Type B pancreatic cell (in vitro differentiated cells): ENCODE results near the gene DDX6. TPM values are rescaled to one million over a fixed set of nuclear protein-coding genes. Genes with fewer than 3 reads are reported as not detected.

Experiments used
- DNase-seq: peaks from one replicate; pipeline ENCODE4 v3.0.0; 2021; ENCODE audit warnings: mixed read lengths; ENCODE audit not compliant: unreplicated experiment; ENCODE audit errors: extremely low spot score
- H3K27ac Mint-ChIP-seq: 2 replicates; pipeline ENCODE4 v1.8.0; 2021; ENCODE audit warnings: mild to moderate bottlenecking, mixed read lengths
- H3K27me3 Mint-ChIP-seq: 2 replicates; pipeline ENCODE4 v1.8.0; 2021; ENCODE audit warnings: mixed read lengths
- H3K36me3 Mint-ChIP-seq: 2 replicates; pipeline ENCODE4 v1.8.0; 2021; ENCODE audit warnings: mixed read lengths
- H3K4me1 Mint-ChIP-seq: one replicate; pipeline ENCODE4 v1.8.0; 2021; ENCODE audit warnings: mixed read lengths; ENCODE audit not compliant: unreplicated experiment
- H3K4me3 Mint-ChIP-seq: 2 replicates; pipeline ENCODE4 v1.8.0; 2021; ENCODE audit warnings: mild to moderate bottlenecking, mixed read lengths
- H3K9me3 Mint-ChIP-seq: 2 replicates; pipeline ENCODE4 v1.8.0; 2021; ENCODE audit warnings: mixed read lengths
- total RNA-seq: library from RNA; stranded (reverse); gene quantifications from 2 replicates; pipeline ENCODE4 v1.2.1, GENCODE V29; 2021; ENCODE audit warnings: low replicate concordance
- TF ChIP-seq, protein P1 (sequence below): fragments of 200-600 bp; sonication (generic); conservative IDR thresholded peaks from 2 replicates; pipeline ENCODE4 v1.5.0; 2021; ENCODE audit warnings: antibody characterized with exemption, mild to moderate bottlenecking

DDX6 gene
- total RNA-seq, 1 donor from 2014 or later: 183 TPM

- DNase-seq: no peak
- H3K27me3 Mint-ChIP-seq: peaks cover 26% of the 10 kb centered on the region
- TF ChIP-seq, protein P1, sequence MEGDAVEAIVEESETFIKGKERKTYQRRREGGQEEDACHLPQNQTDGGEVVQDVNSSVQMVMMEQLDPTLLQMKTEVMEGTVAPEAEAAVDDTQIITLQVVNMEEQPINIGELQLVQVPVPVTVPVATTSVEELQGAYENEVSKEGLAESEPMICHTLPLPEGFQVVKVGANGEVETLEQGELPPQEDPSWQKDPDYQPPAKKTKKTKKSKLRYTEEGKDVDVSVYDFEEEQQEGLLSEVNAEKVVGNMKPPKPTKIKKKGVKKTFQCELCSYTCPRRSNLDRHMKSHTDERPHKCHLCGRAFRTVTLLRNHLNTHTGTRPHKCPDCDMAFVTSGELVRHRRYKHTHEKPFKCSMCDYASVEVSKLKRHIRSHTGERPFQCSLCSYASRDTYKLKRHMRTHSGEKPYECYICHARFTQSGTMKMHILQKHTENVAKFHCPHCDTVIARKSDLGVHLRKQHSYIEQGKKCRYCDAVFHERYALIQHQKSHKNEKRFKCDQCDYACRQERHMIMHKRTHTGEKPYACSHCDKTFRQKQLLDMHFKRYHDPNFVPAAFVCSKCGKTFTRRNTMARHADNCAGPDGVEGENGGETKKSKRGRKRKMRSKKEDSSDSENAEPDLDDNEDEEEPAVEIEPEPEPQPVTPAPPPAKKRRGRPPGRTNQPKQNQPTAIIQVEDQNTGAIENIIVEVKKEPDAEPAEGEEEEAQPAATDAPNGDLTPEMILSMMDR: no peak
- H3K9me3 Mint-ChIP-seq: peaks cover 8% of the 10 kb centered on the region
- H3K36me3 Mint-ChIP-seq: no peaks in the 10 kb centered on the region
- H3K27ac Mint-ChIP-seq: no peak overlapping the region
- H3K4me1 Mint-ChIP-seq: no peaks in the 10 kb centered on the region
- no peak overlapping the region for H3K4me3 Mint-ChIP-seq
Measured at GRCh38 chr11:118807800-118808778, 17.1 kb upstream of the DDX6 start.

GRCh38 chr11:118806400-118806799, 15.4 kb upstream of the DDX6 start:
- H3K4me1 Mint-ChIP-seq: no peaks in the 10 kb centered on the region
- TF ChIP-seq, protein P1: no peak
- H3K27ac Mint-ChIP-seq: no peak overlapping the region
- no peak overlapping the region for H3K4me3 Mint-ChIP-seq
- DNase-seq: no peak
- peaks cover 23% of the 10 kb centered on the region for H3K27me3 Mint-ChIP-seq
- H3K36me3 Mint-ChIP-seq: no peaks in the 10 kb centered on the region
- peaks cover 8% of the 10 kb centered on the region for H3K9me3 Mint-ChIP-seq

DNA sequence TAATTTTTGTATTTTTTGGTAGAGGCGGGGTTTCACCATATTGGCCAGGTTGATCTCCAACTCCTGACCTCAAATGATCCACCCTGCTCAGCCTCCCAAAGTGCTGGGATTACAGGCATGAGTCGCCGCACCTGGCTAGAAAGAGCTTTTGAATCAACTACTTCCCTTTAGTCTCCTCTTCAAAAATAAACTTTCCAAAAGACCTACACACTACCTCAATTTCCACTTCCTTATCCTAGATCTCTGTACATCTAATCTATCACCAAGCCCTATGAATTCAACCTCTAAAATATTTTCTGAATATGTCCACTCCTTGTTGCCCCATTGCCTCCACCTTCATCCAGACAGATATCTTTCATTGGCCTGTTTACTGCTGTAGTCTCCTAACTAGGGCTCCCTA, 13.1 kb upstream of the DDX6 start:
- H3K4me1 Mint-ChIP-seq: no peaks in the 10 kb centered on the region
- peaks cover 8% of the 10 kb centered on the region for H3K9me3 Mint-ChIP-seq
- no peak for DNase-seq
- H3K27me3 Mint-ChIP-seq: peaks cover 18% of the 10 kb centered on the region
- no peak overlapping the region for H3K4me3 Mint-ChIP-seq
- H3K36me3 Mint-ChIP-seq: no peaks in the 10 kb centered on the region
- H3K27ac Mint-ChIP-seq: no peak overlapping the region
- TF ChIP-seq, protein P1: no peak

DNA sequence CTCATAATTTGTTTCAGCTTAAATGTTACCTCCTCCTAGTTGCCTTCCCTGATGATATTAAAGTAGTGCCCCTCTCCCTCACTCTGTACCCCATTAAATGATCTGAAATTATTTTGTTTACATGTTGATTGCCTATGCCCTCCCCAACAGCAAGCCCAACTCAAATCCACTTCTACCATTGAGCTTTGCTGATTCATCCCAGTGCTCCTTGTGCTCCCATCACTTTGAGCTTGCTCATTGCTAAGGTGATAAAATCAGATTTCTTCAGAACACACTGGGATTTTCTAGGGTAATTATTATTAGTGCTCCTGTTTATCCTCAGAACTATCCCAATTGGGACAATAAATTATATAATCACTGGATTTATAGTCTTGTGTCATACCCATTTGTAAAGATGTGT, 8.4 kb upstream of the DDX6 start:
- no peaks in the 10 kb centered on the region for H3K36me3 Mint-ChIP-seq
- DNase-seq: no peak
- no peak overlapping the region for H3K27ac Mint-ChIP-seq

GRCh38 chr11:118797510-118797909, 6.5 kb upstream of the DDX6 start:
- Mint-ChIP-seq H3K4me3 (no peak overlapping the region), H3K27me3 (peaks cover 8% of the 10 kb centered on the region), H3K36me3 (no peaks in the 10 kb centered on the region), H3K9me3 (no peaks in the 10 kb centered on the region), H3K27ac (no peak overlapping the region), H3K4me1 (peaks cover 5% of the 10 kb centered on the region)
- no peak for DNase-seq
- TF ChIP-seq, protein P1: no peak

More for the DNA sequence above, 8.4 kb upstream of the DDX6 start:
- no peak overlapping the region for H3K4me3 Mint-ChIP-seq
- TF ChIP-seq, protein P1: no peak
- no peaks in the 10 kb centered on the region for H3K4me1 Mint-ChIP-seq
- no peaks in the 10 kb centered on the region for H3K9me3 Mint-ChIP-seq
- peaks cover 8% of the 10 kb centered on the region for H3K27me3 Mint-ChIP-seq
